ENCODE measurements around the gene FBXL19. TPM values are rescaled to one million over a fixed set of nuclear protein-coding genes. Genes with fewer than 3 reads are reported as not detected.

FBXL19 gene
- total and polyA plus RNA-seq, 9 of the 15 experiments (the other 6 are each of a cell fraction or from before 2014, with no cell fraction given), result 0.13 to 48.0 (median 13.5) TPM; not detected in 1

DNA sequence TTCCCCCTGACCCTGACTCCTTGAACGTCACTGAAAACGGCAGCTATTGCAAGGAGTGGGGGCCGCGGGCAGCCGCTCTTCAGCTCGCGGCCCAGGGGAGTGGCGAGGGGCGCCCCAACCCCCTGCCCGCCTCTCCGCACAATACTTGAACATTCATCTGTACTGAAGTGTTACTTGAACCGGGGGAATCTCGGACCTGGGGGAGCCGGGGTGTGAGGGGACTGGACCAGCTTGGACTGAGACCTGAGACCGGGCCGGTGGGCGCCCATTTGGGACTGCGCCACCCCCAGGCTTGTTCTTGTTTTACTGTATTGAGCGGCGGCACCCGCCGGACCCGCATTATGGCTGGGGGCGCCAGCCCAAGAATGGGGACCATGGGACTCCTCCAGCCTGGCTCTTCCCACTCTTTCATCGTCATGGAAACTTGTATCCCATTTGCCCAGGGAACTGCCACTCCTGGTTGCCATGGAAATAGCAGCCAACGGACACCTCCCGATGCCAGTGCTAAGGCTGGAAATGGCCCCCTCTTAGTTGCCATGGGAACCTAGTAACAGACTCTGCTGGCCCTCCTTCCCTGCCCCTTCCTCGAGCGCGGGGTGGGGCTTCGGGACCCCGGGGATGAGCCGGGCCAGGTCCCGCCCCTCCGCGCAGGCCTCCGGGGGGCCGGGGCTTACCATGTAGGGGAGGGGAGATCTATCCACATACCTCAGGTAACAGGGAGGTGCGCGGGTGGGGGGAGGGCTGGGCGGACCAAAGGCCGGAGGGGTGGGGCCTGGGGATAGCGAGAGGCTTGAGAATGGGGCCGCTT lies 24.7 kb downstream of the FBXL19 start (continued):
- TF ChIP-seq, protein P1, sequence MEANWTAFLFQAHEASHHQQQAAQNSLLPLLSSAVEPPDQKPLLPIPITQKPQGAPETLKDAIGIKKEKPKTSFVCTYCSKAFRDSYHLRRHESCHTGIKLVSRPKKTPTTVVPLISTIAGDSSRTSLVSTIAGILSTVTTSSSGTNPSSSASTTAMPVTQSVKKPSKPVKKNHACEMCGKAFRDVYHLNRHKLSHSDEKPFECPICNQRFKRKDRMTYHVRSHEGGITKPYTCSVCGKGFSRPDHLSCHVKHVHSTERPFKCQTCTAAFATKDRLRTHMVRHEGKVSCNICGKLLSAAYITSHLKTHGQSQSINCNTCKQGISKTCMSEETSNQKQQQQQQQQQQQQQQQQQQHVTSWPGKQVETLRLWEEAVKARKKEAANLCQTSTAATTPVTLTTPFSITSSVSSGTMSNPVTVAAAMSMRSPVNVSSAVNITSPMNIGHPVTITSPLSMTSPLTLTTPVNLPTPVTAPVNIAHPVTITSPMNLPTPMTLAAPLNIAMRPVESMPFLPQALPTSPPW (CRISPR knock-in tag; IDR thresholded peaks at IDR 0.05), result peak; percentile 68
- no peak for TF ChIP-seq EHMT2 (IDR thresholded peaks at IDR 0.05)
- no peak for TF ChIP-seq SETDB1 (IDR thresholded peaks at IDR 0.05; ENCODE audit: low read length)
- TF ChIP-seq RFX1 (IDR thresholded peaks at IDR 0.05), result peak; percentile 99
- TF ChIP-seq NFYB (IDR thresholded peaks at IDR 0.05; ENCODE audit: extremely low read depth, insufficient read length), result peak; percentile 32
- TF ChIP-seq YY1 (IDR thresholded peaks at IDR 0.05; ENCODE audit: borderline replicate concordance in 1 of 3, control insufficient read depth in 1 of 3, extremely low read depth in 1 of 3, insufficient read depth in 3 of 3, insufficient read length in 1 of 3, insufficient replicate concordance in 2 of 3, low read depth in 1 of 3, low read length in 2 of 3), result peak in 2 of 3 experiments; percentile 21 to 50
- TF ChIP-seq RNF2 (IDR thresholded peaks at IDR 0.05), result no peak
- TF ChIP-seq ZBED1 (IDR thresholded peaks at IDR 0.05), result no peak
- peak; percentile 98 for TF ChIP-seq PKNOX1 (IDR thresholded peaks at IDR 0.05)
- no peak for TF ChIP-seq EP400 (IDR thresholded peaks at IDR 0.05)
- no peak for TF ChIP-seq HNRNPK (IDR thresholded peaks at IDR 0.05; ENCODE audit: low read depth, low read length, poor library complexity, severe bottlenecking)
- no peak for TF ChIP-seq ELK1 (CRISPR knock-in tag; IDR thresholded peaks at IDR 0.05)
- TF ChIP-seq BMI1 (IDR thresholded peaks at IDR 0.05; ENCODE audit: low read length), result peak; percentile 94
- TF ChIP-seq WHSC1 (IDR thresholded peaks at IDR 0.05; ENCODE audit: low read length), result no peak
- TF ChIP-seq, protein P2, sequence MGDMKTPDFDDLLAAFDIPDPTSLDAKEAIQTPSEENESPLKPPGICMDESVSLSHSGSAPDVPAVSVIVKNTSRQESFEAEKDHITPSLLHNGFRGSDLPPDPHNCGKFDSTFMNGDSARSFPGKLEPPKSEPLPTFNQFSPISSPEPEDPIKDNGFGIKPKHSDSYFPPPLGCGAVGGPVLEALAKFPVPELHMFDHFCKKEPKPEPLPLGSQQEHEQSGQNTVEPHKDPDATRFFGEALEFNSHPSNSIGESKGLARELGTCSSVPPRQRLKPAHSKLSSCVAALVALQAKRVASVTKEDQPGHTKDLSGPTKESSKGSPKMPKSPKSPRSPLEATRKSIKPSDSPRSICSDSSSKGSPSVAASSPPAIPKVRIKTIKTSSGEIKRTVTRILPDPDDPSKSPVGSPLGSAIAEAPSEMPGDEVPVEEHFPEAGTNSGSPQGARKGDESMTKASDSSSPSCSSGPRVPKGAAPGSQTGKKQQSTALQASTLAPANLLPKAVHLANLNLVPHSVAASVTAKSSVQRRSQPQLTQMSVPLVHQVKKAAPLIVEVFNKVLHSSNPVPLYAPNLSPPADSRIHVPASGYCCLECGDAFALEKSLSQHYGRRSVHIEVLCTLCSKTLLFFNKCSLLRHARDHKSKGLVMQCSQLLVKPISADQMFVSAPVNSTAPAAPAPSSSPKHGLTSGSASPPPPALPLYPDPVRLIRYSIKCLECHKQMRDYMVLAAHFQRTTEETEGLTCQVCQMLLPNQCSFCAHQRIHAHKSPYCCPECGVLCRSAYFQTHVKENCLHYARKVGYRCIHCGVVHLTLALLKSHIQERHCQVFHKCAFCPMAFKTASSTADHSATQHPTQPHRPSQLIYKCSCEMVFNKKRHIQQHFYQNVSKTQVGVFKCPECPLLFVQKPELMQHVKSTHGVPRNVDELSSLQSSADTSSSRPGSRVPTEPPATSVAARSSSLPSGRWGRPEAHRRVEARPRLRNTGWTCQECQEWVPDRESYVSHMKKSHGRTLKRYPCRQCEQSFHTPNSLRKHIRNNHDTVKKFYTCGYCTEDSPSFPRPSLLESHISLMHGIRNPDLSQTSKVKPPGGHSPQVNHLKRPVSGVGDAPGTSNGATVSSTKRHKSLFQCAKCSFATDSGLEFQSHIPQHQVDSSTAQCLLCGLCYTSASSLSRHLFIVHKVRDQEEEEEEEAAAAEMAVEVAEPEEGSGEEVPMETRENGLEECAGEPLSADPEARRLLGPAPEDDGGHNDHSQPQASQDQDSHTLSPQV (IDR thresholded peaks at IDR 0.05), result no peak
- no peak for TF ChIP-seq CBFB (CRISPR knock-in tag; IDR thresholded peaks at IDR 0.05)
- TF ChIP-seq NELFE (IDR thresholded peaks at IDR 0.05; ENCODE audit: insufficient read depth, insufficient read length), result no peak
- peak; percentile 19 for TF ChIP-seq TBP (optimal IDR thresholded peaks at IDR 0.05; ENCODE audit: low read depth, low read length)
- 0 out of 2 replicates have a peak, but pooled peaks have one; percentile 43 for TF ChIP-seq MBD2 (IDR thresholded peaks at IDR 0.05; ENCODE audit: borderline replicate concordance, low read depth)
- peak; percentile 41; the same call in 1 of the 2 replicates for TF ChIP-seq SP1 (CRISPR knock-in tag; IDR thresholded peaks at IDR 0.05)
- no peak for TF ChIP-seq PPARD (CRISPR knock-in tag; IDR thresholded peaks at IDR 0.05)

Data from K562 (cell line).